ENCODE data around the gene IL10. TPM values are rescaled to one million over a fixed set of nuclear protein-coding genes. Genes with fewer than 3 reads are reported as not detected.
A peak's percentile ranks its signal among the peaks of the same experiment; 100 is the strongest.

Gene IL10
- total RNA-seq, 2 experiments from 2014 or later = not detected

- Histone ChIP-seq H3K36me3 (ENCODE audit: insufficient read depth, low read length) (no peaks in the 10 kb centered on the region), H4K20me1 (ENCODE audit: insufficient read depth, low read length) (no peaks in the 10 kb centered on the region), H3K4me3 (ENCODE audit: low read depth, low read length, poor library complexity, severe bottlenecking) (no peak overlapping the region), H3K79me2 (ENCODE audit: insufficient read depth, low read depth, low read length) (no peaks in the 10 kb centered on the region), H3K27ac (ENCODE audit: low read depth, low read length, poor library complexity, severe bottlenecking) (no peak overlapping the region), H3K9me3 (ENCODE audit: low read length) (no peaks in the 10 kb centered on the region), H3K9me2 (ENCODE audit: insufficient read depth, low read length) (no peaks in the 10 kb centered on the region), H3K4me1 (ENCODE audit: insufficient read depth, low read length, poor library complexity, severe bottlenecking) (peaks cover 3% of the 10 kb centered on the region), H3K4me2 (ENCODE audit: low read length) (no peak overlapping the region), H2AFZ (ENCODE audit: low read length) (no peak overlapping the region)
- ChIA-PET CTCF (ENCODE audit: unreplicated experiment) (interaction anchor here (1.7 kb wide), 1 partner anchor 63 kb away, joined by 4 read pairs; no protein-coding TSS in a partner anchor), POLR2A (no interaction called here)
- no TSS peak for BruUV-seq (replicated peaks)
- intact Hi-C loops (cut with micrococcal nuclease; ENCODE audit: unreplicated experiment) = no loop called here
- TF ChIP-seq EZH2phosphoT487 (IDR thresholded peaks at IDR 0.05; ENCODE audit: borderline replicate concordance, low read depth, low read length) = no peak
- peak; percentile 87 for TF ChIP-seq CTCF (conservative IDR thresholded peaks at IDR 0.05; ENCODE audit: low read length)
- peak; percentile 65 for DNase-seq (ENCODE audit: low spot score)
These were observed 25.5 kb upstream of the IL10 start for GRCh38 chr1:206797534-206798383.

GRCh38 chr1:206796981-206797402 is 24.7 kb upstream of the IL10 start:
- Histone ChIP-seq H3K4me3 (ENCODE audit: low read depth, low read length, poor library complexity, severe bottlenecking) (no peak overlapping the region), H3K9me3 (ENCODE audit: low read length) (no peaks in the 10 kb centered on the region), H3K27ac (ENCODE audit: low read depth, low read length, poor library complexity, severe bottlenecking) (no peak overlapping the region), H3K9me2 (ENCODE audit: insufficient read depth, low read length) (no peaks in the 10 kb centered on the region), H3K4me2 (ENCODE audit: low read length) (no peak overlapping the region), H3K79me2 (ENCODE audit: insufficient read depth, low read depth, low read length) (no peaks in the 10 kb centered on the region), H3K4me1 (ENCODE audit: insufficient read depth, low read length, poor library complexity, severe bottlenecking) (peaks cover 3% of the 10 kb centered on the region), H2AFZ (ENCODE audit: low read length) (no peak overlapping the region), H4K20me1 (ENCODE audit: insufficient read depth, low read length) (no peaks in the 10 kb centered on the region), H3K36me3 (ENCODE audit: insufficient read depth, low read length) (no peaks in the 10 kb centered on the region)
- intact Hi-C loops (cut with micrococcal nuclease; ENCODE audit: unreplicated experiment) = no loop called here
- DNase-seq (ENCODE audit: low spot score) = no peak
- BruUV-seq (replicated peaks) = no TSS peak
- POLR2A ChIA-PET = no interaction called here
- CTCF ChIA-PET (ENCODE audit: unreplicated experiment) = no interaction called here
- no peak for TF ChIP-seq EZH2phosphoT487 (IDR thresholded peaks at IDR 0.05; ENCODE audit: borderline replicate concordance, low read depth, low read length)
- TF ChIP-seq CTCF (conservative IDR thresholded peaks at IDR 0.05; ENCODE audit: low read length) = no peak

- POLR2A ChIA-PET = interaction anchor here (0.7 kb wide), 1 partner anchor 35 kb away, joined by 4 read pairs; no protein-coding TSS in a partner anchor
- no peaks in the 10 kb centered on the region for H3K9me3 ChIP-seq (ENCODE audit: low read length)
- no peak for DNase-seq (ENCODE audit: low spot score)
- CTCF ChIA-PET (ENCODE audit: unreplicated experiment) = no interaction called here
- H3K4me3 ChIP-seq (ENCODE audit: low read depth, low read length, poor library complexity, severe bottlenecking) = no peak overlapping the region
- BruUV-seq (replicated peaks) = no TSS peak
- intact Hi-C loops (cut with micrococcal nuclease; ENCODE audit: unreplicated experiment) = no loop called here
- H3K79me2 ChIP-seq (ENCODE audit: insufficient read depth, low read depth, low read length) = no peaks in the 10 kb centered on the region
- H3K36me3 ChIP-seq (ENCODE audit: insufficient read depth, low read length) = no peaks in the 10 kb centered on the region
- no peak overlapping the region for H3K27ac ChIP-seq (ENCODE audit: low read depth, low read length, poor library complexity, severe bottlenecking)
- H3K9me2 ChIP-seq (ENCODE audit: insufficient read depth, low read length) = no peaks in the 10 kb centered on the region
- no peak overlapping the region for H2AFZ ChIP-seq (ENCODE audit: low read length)
- H4K20me1 ChIP-seq (ENCODE audit: insufficient read depth, low read length) = no peaks in the 10 kb centered on the region
- no peak overlapping the region for H3K4me2 ChIP-seq (ENCODE audit: low read length)
- TF ChIP-seq CTCF (conservative IDR thresholded peaks at IDR 0.05; ENCODE audit: low read length) = no peak
- no peak for TF ChIP-seq EZH2phosphoT487 (IDR thresholded peaks at IDR 0.05; ENCODE audit: borderline replicate concordance, low read depth, low read length)
- H3K4me1 ChIP-seq (ENCODE audit: insufficient read depth, low read length, poor library complexity, severe bottlenecking) = peaks cover 3% of the 10 kb centered on the region
These were observed 23.8 kb upstream of the IL10 start for GRCh38 chr1:206796116-206796515.
